GM19025 (cell line): ENCODE measurements around the gene SRC.

Experiments
- ATAC-seq: cut with Tn5 transposase; IDR thresholded peaks from one replicate; pipeline ENCODE4 v1.9.1; 2021; ENCODE audit warnings: mild to moderate bottlenecking, low read depth, moderate library complexity; ENCODE audit not compliant: unreplicated experiment

Gene SRC

GRCh38 chr20:37393196-37393862, 47.4 kb downstream of the SRC start:
- ATAC-seq, result no peak

- no peak for ATAC-seq
Observed at GRCh38 chr20:37393863-37394542, 48.1 kb downstream of the SRC start.

GRCh38 chr20:37394543-37395409, 48.8 kb downstream of the SRC start:
- no peak for ATAC-seq

- ATAC-seq, result no peak
Observed at GRCh38 chr20:37395410-37395797, 49.5 kb downstream of the SRC start.

GRCh38 chr20:37395921-37396415, 50.0 kb downstream of the SRC start:
- no peak for ATAC-seq

- ATAC-seq, result no peak
Observed at GRCh38 chr20:37396416-37397075, 50.6 kb downstream of the SRC start.

- no peak for ATAC-seq
Observed at GRCh38 chr20:37397076-37397953, 51.4 kb downstream of the SRC start.

GRCh38 chr20:37397954-37398749, 52.2 kb downstream of the SRC start:
- no peak for ATAC-seq

- ATAC-seq, result no peak
Observed at GRCh38 chr20:37398750-37399621, 53.0 kb downstream of the SRC start.

- ATAC-seq, result no peak
Observed at GRCh38 chr20:37401282-37401929, 55.5 kb downstream of the SRC start.

GRCh38 chr20:37401930-37402675, 56.2 kb downstream of the SRC start:
- ATAC-seq, result no peak

- no peak for ATAC-seq
Observed at GRCh38 chr20:37403107-37404033, 57.4 kb downstream of the SRC start.

- ATAC-seq, result no peak
Observed at GRCh38 chr20:37404461-37404890, 58.5 kb downstream of the SRC start.

GRCh38 chr20:37405351-37405897, 59.5 kb downstream of the SRC start:
- no peak for ATAC-seq
